ENCODE data around the gene PIK3C2G. TPM values are rescaled to one million over a fixed set of nuclear protein-coding genes. Genes with fewer than 3 reads are reported as not detected.

Gene PIK3C2G
- total RNA-seq, 1 donor from 2014 or later = not detected

GRCh38 chr12:18280728-18281127 lies 19.4 kb downstream of the PIK3C2G start:
- Histone ChIP-seq H3K36me3 (no peaks in the 10 kb centered on the region), H3K27me3 (no peaks in the 10 kb centered on the region), H3K27ac (no peak overlapping the region), H3K9me3 (ENCODE audit: low read depth) (no peaks in the 10 kb centered on the region), H3F3A (ENCODE audit: low read depth) (no peaks in the 10 kb centered on the region), H3K79me2 (ENCODE audit: low read depth) (no peaks in the 10 kb centered on the region), H3K4me3 (no peak overlapping the region), H3K4me1 (no peaks in the 10 kb centered on the region), H2AFZ (replicated peaks) (no peak overlapping the region), H4K20me1 (ENCODE audit: low read depth) (no peaks in the 10 kb centered on the region), H3K4me2 (no peak overlapping the region), H3K9ac (no peak overlapping the region)
- Mint-ChIP-seq H3K36me3 (no peaks in the 10 kb centered on the region), H3K4me3 (no peak overlapping the region), H3K9me3 (no peaks in the 10 kb centered on the region), H3K27me3 (ENCODE audit: insufficient read depth, low read depth) (no peaks in the 10 kb centered on the region), H3K4me1 (peaks cover 30% of the 10 kb centered on the region), H3K27ac (no peak overlapping the region)
- DNase-seq (ENCODE audit: low spot score) = no peak
- TF ChIP-seq CTCF (IDR thresholded peaks at IDR 0.05) = no peak
- no peak for TF ChIP-seq EZH2 (IDR thresholded peaks at IDR 0.05)
- no peak for TF ChIP-seq EZH2phosphoT487 (IDR thresholded peaks at IDR 0.05)

GRCh38 chr12:18281941-18282340 lies 20.6 kb downstream of the PIK3C2G start:
- H3K9me3 Mint-ChIP-seq = no peaks in the 10 kb centered on the region
- H3K9me3 ChIP-seq (ENCODE audit: low read depth) = no peaks in the 10 kb centered on the region
- H3K27me3 Mint-ChIP-seq (ENCODE audit: insufficient read depth, low read depth) = no peaks in the 10 kb centered on the region
- DNase-seq (ENCODE audit: low spot score) = no peak
- no peak for TF ChIP-seq EZH2 (IDR thresholded peaks at IDR 0.05)
- no peak for TF ChIP-seq EZH2phosphoT487 (IDR thresholded peaks at IDR 0.05)
- H3K4me3 Mint-ChIP-seq = no peak overlapping the region
- no peaks in the 10 kb centered on the region for H3K4me1 ChIP-seq
- H3K27ac ChIP-seq = no peak overlapping the region
- no peak overlapping the region for H3K4me2 ChIP-seq
- no peaks in the 10 kb centered on the region for H4K20me1 ChIP-seq (ENCODE audit: low read depth)
- H3K4me3 ChIP-seq = no peak overlapping the region
- no peaks in the 10 kb centered on the region for H3K36me3 ChIP-seq
- H3F3A ChIP-seq (ENCODE audit: low read depth) = no peaks in the 10 kb centered on the region
- no peaks in the 10 kb centered on the region for H3K27me3 ChIP-seq
- no peaks in the 10 kb centered on the region for H3K36me3 Mint-ChIP-seq
- no peaks in the 10 kb centered on the region for H3K79me2 ChIP-seq (ENCODE audit: low read depth)
- H2AFZ ChIP-seq (replicated peaks) = no peak overlapping the region
- H3K27ac Mint-ChIP-seq = no peak overlapping the region
- H3K4me1 Mint-ChIP-seq = peaks cover 23% of the 10 kb centered on the region
- no peak overlapping the region for H3K9ac ChIP-seq

- TF ChIP-seq CTCF (IDR thresholded peaks at IDR 0.05) (no peak), EZH2phosphoT487 (IDR thresholded peaks at IDR 0.05) (no peak)
- peak overlapping the region; percentile 36 for H2AFZ ChIP-seq (replicated peaks)
- no peak overlapping the region for H3K27ac ChIP-seq
- H3K4me1 ChIP-seq = no peaks in the 10 kb centered on the region
- no peaks in the 10 kb centered on the region for H3K79me2 ChIP-seq (ENCODE audit: low read depth)
- H3K4me2 ChIP-seq = no peak overlapping the region
- H3K9ac ChIP-seq = no peak overlapping the region
- DNase-seq (ENCODE audit: low spot score) = peak; percentile 25
- no peaks in the 10 kb centered on the region for H3K36me3 ChIP-seq
- Mint-ChIP-seq H3K27ac (no peak overlapping the region), H3K36me3 (no peaks in the 10 kb centered on the region), H3K9me3 (peaks cover 3% of the 10 kb centered on the region), H3K27me3 (ENCODE audit: insufficient read depth, low read depth) (peaks cover 2% of the 10 kb centered on the region), H3K4me1 (peaks cover 17% of the 10 kb centered on the region), H3K4me3 (no peak overlapping the region)
- H3K4me3 ChIP-seq = no peak overlapping the region
- H3K9me3 ChIP-seq (ENCODE audit: low read depth) = no peaks in the 10 kb centered on the region
- no peaks in the 10 kb centered on the region for H4K20me1 ChIP-seq (ENCODE audit: low read depth)
- H3F3A ChIP-seq (ENCODE audit: low read depth) = no peaks in the 10 kb centered on the region
- H3K27me3 ChIP-seq = no peaks in the 10 kb centered on the region
Measured at GRCh38 chr12:18283831-18284230, 22.5 kb downstream of the PIK3C2G start.

- Mint-ChIP-seq H3K4me3 (no peak overlapping the region), H3K9me3 (peaks cover 3% of the 10 kb centered on the region), H3K27me3 (ENCODE audit: insufficient read depth, low read depth) (peaks cover 2% of the 10 kb centered on the region), H3K27ac (no peak overlapping the region), H3K36me3 (no peaks in the 10 kb centered on the region), H3K4me1 (peaks cover 17% of the 10 kb centered on the region)
- Histone ChIP-seq H2AFZ (replicated peaks) (peak overlapping the region; percentile 36), H3K27ac (no peak overlapping the region), H3K36me3 (no peaks in the 10 kb centered on the region), H3K9me3 (ENCODE audit: low read depth) (no peaks in the 10 kb centered on the region), H3K4me3 (no peak overlapping the region), H4K20me1 (ENCODE audit: low read depth) (no peaks in the 10 kb centered on the region), H3F3A (ENCODE audit: low read depth) (no peaks in the 10 kb centered on the region), H3K27me3 (no peaks in the 10 kb centered on the region), H3K79me2 (ENCODE audit: low read depth) (no peaks in the 10 kb centered on the region), H3K4me1 (no peaks in the 10 kb centered on the region), H3K9ac (no peak overlapping the region), H3K4me2 (no peak overlapping the region)
- DNase-seq (ENCODE audit: low spot score) = no peak
- TF ChIP-seq CTCF (IDR thresholded peaks at IDR 0.05) = no peak
- no peak for TF ChIP-seq EZH2 (IDR thresholded peaks at IDR 0.05)
- no peak for TF ChIP-seq EZH2phosphoT487 (IDR thresholded peaks at IDR 0.05)
Measured at GRCh38 chr12:18284386-18284785, 23.1 kb downstream of the PIK3C2G start.
